Heart left ventricle (tissue), 13 donors: Measurements from ENCODE around the gene RUFY4.

ENCODE experiments used
- POLR2A ChIP-seq, 2 donors: fragments of 450-650 bp; IDR thresholded peaks; one replicate each; pipeline ENCODE4 v1.6.1; 2017; ENCODE audit warnings: antibody characterized with exemption in 2 of 2, mild to moderate bottlenecking in 2 of 2, moderate library complexity in 2 of 2
- TF ChIP-seq, protein P1 (sequence below), 12 donors: fragments of 200-600 bp; sonication (generic) in 4 of 12; IDR thresholded peaks; one replicate each; pipeline versions ENCODE4 v1.5.0 to v1.8.0; 2018 to 2022; ENCODE audit warnings: antibody characterized with exemption in 12 of 12, mild to moderate bottlenecking in 5 of 12
- donor health status: ischemic (EF 13 %, LVEDD 7.1; RV severe dilation, severe dysfunction).
- donor health status: DM: no; HTN: yes; CAD: no.
- donor health status: DM: no; HTN: no; CAD: no.
- donor health status: ischemic (EF 25% LVEDD 6.9; RV normal size, moderate dysfunction).
- donor health status: ischemic (EF 25% LVEDD 5.7; RV mildly dilated, moderate dysfunction).
- donor health status: ischemic (EF 35%, LVEDD 5.7; RV mildly dilated, moderate dysfunction).
- donor health status: nonischemic (EF 11% LVEDD 7.7; RV severe dilation, severe dysfunction).
- donor health status: DM: yes; HTN: yes; CAD: no.
- donor health status: PGD.
- donor health status: ischemic (EF 29% LVEDD 5.4; RV normal size, mild dysfunction).
- donor health status: nonischemic (EF 23%, LVEDD 6.1; RV moderate dilation, normal function).

DNA sequence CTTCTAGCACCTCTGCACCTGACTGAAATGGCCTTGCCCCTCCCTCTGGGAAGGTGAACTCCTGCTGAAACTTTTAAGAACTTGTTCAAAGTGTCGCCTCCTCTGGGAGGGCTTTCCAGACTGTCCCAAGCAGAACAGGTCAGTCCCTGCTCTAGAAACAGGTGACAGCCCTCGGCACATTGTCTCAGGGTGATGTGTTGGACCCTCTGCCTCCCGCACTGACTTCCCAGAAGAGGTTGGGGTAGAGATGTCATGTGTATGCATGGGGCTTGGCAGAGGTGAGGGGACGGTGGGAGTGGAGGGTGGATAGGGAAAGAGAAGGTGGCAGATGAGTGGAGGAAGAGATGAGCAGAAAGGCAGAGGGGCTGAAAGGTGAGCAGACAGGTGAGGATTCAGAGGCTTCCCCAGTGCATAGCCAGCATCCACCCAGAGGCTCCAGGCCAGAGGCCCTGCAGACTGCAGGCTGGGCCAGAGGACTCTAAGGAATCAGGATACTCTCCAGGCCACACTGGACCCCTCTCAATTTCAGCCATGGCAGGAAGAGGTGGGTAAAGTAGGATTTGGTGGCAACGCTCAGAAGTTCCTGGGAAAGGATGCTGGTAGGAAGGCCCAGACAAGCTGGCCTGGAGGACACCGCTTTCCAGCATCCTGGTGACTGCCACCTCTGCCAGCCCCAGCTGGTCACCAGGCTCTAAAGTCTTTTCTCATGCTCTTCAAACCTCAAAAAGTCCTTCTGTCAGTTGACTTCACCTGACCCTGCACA lies 41.4 kb upstream of the RUFY4 start:
- TF ChIP-seq POLR2A (IDR thresholded peaks at IDR 0.05), result no peak
- TF ChIP-seq, protein P1, sequence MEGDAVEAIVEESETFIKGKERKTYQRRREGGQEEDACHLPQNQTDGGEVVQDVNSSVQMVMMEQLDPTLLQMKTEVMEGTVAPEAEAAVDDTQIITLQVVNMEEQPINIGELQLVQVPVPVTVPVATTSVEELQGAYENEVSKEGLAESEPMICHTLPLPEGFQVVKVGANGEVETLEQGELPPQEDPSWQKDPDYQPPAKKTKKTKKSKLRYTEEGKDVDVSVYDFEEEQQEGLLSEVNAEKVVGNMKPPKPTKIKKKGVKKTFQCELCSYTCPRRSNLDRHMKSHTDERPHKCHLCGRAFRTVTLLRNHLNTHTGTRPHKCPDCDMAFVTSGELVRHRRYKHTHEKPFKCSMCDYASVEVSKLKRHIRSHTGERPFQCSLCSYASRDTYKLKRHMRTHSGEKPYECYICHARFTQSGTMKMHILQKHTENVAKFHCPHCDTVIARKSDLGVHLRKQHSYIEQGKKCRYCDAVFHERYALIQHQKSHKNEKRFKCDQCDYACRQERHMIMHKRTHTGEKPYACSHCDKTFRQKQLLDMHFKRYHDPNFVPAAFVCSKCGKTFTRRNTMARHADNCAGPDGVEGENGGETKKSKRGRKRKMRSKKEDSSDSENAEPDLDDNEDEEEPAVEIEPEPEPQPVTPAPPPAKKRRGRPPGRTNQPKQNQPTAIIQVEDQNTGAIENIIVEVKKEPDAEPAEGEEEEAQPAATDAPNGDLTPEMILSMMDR (IDR thresholded peaks at IDR 0.05), result no peak
